Measurements from ENCODE around the gene PTAR1. TPM values are rescaled to one million over a fixed set of nuclear protein-coding genes. Genes with fewer than 3 reads are reported as not detected.

The PTAR1 gene
- total RNA-seq, 1 donor from 2014 or later, result 43.5 TPM

- DNase-seq (ENCODE audit: low read depth, low spot score), result no peak
Measured at GRCh38 chr9:69753830-69754229, 6.0 kb downstream of the PTAR1 start.

- DNase-seq (ENCODE audit: low read depth, low spot score), result no peak
Measured at GRCh38 chr9:69750085-69750484, 9.7 kb downstream of the PTAR1 start.

- no peak for DNase-seq (ENCODE audit: low read depth, low spot score)
Measured at GRCh38 chr9:69748304-69748703, 11.5 kb downstream of the PTAR1 start.

- no peak for DNase-seq (ENCODE audit: low read depth, low spot score)
Measured at GRCh38 chr9:69746859-69747560, 12.8 kb downstream of the PTAR1 start.

GRCh38 chr9:69745716-69746437 lies 13.9 kb downstream of the PTAR1 start:
- DNase-seq (ENCODE audit: low read depth, low spot score), result no peak

- DNase-seq (ENCODE audit: low read depth, low spot score), result no peak
Measured at GRCh38 chr9:69744688-69745380, 15.0 kb downstream of the PTAR1 start.

- no peak for DNase-seq (ENCODE audit: low read depth, low spot score)
Measured at GRCh38 chr9:69743930-69744329, 15.9 kb downstream of the PTAR1 start.

GRCh38 chr9:69740872-69741505 lies 18.8 kb downstream of the PTAR1 start:
- no peak for DNase-seq (ENCODE audit: low read depth, low spot score)

DNA sequence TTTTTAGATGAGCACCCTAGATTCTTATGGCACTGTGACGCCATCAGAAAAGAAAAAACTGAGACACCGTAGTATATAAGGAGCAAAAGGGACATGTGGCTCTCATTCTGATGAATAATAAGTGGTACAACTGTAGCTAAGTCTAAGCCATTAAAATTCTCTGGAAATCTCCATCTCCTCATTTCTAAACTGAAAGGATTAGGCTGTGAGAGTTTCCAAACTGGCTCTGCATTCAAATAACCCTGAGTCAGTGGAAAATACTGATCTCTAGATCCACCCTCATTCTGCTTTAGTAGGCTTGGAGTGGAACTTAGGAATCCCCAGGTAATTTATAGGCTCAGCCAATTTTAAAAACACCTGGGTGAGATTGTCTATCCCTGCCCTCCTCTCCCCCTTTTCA lies 28.5 kb downstream of the PTAR1 start:
- DNase-seq (ENCODE audit: low read depth, low spot score), result no peak

DNA sequence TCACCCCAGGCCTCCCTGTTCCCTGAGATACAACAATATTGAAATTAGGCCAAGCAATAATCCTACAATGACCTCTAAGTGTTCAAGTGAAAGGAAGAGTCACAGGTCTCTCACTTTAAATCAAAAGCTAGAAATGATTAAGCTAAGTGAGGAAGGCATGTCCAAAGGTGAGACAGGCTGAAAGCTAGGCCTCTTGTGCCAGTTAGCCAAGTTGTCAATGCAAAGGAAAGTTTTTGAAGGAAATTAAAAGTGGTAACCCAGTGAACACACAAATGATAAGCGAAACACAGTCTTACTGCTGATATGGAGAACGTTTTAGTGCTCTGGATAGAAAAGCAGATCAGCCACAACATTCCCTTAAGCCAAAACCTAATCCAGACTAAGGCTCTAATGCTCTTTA lies 39.8 kb downstream of the PTAR1 start:
- no peak for DNase-seq (ENCODE audit: low read depth, low spot score)

DNA sequence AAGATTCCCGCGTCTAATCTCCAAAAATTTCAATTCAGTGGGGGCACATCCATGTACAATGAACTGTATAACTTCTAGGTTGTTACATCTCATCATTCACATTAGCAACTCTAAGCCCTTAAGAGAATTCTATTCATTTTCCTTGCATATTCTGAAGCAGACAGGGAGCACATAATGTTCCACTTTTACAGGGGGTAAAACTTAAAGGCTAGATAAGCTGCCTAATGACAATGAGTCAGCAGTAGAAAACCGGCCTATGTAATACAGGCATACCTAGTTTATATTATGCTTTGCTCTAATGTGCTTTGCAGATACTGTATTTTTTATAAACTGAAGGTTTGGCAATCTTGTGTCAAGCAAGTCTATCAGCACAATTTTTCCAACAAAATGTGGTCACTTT lies 40.4 kb downstream of the PTAR1 start:
- no peak for DNase-seq (ENCODE audit: low read depth, low spot score)

GRCh38 chr9:69718218-69718617 lies 41.6 kb downstream of the PTAR1 start:
- DNase-seq (ENCODE audit: low read depth, low spot score), result no peak

DNA sequence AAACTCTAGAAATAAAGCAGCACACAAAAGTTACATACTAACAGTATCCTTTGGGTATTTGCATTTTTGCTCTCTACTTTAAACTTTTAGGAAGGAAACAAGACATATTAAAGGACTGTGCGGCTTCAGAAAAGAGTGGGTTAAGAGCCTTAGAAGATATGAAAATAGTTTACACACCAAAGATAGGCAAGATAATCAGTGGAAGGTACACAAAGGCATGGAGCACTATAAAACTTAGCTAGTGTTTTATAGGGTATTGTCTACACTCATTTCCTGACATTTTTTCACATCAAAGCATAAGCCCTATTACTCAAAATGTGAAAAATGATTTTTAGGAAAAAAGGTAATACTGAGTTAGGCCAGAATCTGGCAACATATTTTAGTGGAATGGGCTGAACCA lies 44.0 kb downstream of the PTAR1 start:
- no peak for DNase-seq (ENCODE audit: low read depth, low spot score)

GRCh38 chr9:69715096-69715495 lies 44.7 kb downstream of the PTAR1 start:
- no peak for DNase-seq (ENCODE audit: low read depth, low spot score)

DNA sequence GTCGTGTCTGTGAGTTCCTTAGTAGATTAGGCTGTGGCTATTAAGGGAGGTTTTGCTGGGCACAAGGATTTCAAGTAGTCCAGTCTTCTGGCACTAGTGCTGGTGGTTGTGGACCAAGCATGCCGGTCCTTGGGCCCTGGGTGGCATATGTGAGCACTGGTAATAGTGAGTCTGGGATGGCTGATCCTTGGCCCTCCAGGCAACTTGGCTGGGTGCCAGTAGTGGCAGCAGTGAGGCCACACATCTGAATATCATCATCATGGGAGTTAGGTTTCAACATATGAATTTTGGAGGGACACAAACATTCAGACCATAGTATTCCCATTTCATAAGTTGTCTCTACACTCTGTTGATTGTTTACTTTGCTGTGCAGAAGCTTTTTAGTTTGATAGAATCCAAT lies 62.3 kb downstream of the PTAR1 start:
- DNase-seq (ENCODE audit: low read depth, low spot score), result no peak

- no peak for DNase-seq (ENCODE audit: low read depth, low spot score)
Measured at GRCh38 chr9:69696802-69697201, 63.0 kb downstream of the PTAR1 start.

DNA sequence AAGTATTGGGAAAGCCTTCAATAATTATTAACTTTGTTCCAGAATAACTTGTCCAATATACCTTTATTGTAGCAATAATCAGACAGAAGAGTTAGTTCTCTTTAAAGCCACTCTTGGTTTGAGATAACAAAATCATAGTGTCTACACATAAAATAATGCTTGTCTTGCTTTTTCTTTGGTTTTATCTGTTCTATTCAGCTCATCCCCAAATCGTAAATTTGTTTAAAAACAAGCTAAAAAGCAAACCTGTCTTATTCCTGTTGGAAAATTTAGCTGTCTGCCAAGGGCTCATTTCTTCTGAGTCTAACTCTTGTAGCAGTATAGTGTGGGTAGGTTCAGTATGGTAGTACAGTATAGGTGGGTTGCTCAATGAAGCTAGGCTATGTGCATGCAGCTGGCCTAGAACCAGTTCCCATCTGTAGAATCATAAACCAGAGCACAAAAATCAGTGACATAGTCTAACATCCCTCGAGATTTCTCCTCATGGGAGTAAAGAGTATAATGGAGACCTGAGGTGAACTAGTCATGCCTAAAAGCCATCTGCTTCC lies 69.7 kb downstream of the PTAR1 start:
- DNase-seq (ENCODE audit: low read depth, low spot score), result no peak

DNA sequence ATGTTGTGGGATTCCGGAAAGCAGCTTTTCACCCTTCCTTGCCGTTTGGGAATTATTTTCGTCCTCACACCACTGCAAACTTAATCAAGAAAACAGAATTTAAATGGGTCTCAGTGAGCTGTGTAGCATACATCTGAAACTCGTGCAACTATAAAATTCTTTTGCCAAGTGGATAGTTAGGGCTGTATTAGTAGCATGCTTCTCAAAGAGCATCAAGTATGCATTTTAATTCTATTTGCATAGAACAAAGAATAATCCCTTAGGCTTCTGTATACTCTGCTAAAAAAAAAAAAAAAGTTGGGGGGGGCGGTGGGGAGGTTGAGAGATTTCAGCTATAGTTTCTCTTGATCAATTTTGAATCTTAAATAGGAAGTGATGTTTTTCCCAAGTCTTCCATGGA lies 75.9 kb downstream of the PTAR1 start:
- DNase-seq (ENCODE audit: low read depth, low spot score), result no peak

GRCh38 chr9:69678843-69679538 lies 80.8 kb downstream of the PTAR1 start:
- DNase-seq (ENCODE audit: low read depth, low spot score), result no peak

DNA sequence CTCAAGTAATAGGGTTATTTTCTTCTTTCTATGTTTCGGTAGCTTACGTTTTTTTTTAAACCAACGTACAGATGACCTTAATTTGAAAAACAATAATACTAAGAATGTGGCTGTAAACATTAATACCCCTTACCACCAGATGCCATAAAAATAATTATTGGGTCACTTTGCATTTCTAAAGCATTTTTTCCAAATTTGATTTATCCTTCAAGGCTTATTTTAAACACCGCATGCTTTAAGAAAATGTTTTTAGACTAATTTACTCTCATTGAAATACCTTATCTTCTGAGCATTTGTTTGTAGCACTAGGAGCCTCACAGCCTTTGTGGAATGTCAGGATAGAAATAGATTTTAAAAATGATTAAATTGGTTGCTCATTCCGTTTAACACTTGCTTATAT lies 81.9 kb downstream of the PTAR1 start:
- no peak for DNase-seq (ENCODE audit: low read depth, low spot score)

DNA sequence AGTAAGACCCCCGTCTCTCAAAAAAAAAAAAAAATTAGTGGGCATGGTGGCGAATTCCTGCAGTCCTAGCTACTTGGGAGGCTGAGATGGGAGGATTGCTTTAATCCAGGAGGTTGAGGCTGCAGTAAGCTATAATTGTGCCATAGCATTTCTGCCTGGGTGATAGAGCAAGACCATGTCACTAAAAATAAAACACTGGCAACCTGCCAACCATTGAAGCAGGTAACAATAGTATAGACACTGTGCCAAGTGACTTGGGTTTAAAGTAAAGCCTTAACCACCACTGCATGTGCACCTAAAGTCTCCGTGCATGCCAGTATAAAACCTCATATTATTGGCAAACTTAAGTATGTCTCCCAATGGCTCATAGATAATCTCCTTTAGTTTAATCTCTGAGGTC lies 84.2 kb downstream of the PTAR1 start:
- no peak for DNase-seq (ENCODE audit: low read depth, low spot score)

All from pulmonary artery endothelial cell (primary cell).